ENCODE measurements around the gene STK4.

- TF ChIP-seq CTCF (IDR thresholded peaks at IDR 0.05) (no peak), POLR2A (IDR thresholded peaks at IDR 0.05) (no peak)
Observed at GRCh38 chr20:45066372-45066771, 100.1 kb downstream of the STK4 start.
